HG03520 (cell line): ENCODE results near the gene ARMC2.
"Not testable (repeated sequence)": the region's sequence is repeated elsewhere in the genome, so short reads cannot be mapped to it uniquely, and the experiment has no call there.

Source experiments
- ATAC-seq: cut with Tn5 transposase; IDR thresholded peaks from one replicate; pipeline ENCODE4 v1.9.1; 2021; ENCODE audit warnings: mild to moderate bottlenecking, moderate library complexity; ENCODE audit not compliant: unreplicated experiment

Gene ARMC2, protein sequence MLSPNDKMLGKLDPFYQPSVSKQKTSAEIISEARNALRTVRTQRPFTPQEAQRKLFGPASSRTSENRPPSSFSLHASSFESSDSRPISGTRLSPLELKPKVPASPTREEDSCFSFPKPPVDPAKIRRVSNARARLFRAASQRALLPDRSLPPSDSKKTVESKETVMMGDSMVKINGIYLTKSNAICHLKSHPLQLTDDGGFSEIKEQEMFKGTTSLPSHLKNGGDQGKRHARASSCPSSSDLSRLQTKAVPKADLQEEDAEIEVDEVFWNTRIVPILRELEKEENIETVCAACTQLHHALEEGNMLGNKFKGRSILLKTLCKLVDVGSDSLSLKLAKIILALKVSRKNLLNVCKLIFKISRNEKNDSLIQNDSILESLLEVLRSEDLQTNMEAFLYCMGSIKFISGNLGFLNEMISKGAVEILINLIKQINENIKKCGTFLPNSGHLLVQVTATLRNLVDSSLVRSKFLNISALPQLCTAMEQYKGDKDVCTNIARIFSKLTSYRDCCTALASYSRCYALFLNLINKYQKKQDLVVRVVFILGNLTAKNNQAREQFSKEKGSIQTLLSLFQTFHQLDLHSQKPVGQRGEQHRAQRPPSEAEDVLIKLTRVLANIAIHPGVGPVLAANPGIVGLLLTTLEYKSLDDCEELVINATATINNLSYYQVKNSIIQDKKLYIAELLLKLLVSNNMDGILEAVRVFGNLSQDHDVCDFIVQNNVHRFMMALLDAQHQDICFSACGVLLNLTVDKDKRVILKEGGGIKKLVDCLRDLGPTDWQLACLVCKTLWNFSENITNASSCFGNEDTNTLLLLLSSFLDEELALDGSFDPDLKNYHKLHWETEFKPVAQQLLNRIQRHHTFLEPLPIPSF

DNA sequence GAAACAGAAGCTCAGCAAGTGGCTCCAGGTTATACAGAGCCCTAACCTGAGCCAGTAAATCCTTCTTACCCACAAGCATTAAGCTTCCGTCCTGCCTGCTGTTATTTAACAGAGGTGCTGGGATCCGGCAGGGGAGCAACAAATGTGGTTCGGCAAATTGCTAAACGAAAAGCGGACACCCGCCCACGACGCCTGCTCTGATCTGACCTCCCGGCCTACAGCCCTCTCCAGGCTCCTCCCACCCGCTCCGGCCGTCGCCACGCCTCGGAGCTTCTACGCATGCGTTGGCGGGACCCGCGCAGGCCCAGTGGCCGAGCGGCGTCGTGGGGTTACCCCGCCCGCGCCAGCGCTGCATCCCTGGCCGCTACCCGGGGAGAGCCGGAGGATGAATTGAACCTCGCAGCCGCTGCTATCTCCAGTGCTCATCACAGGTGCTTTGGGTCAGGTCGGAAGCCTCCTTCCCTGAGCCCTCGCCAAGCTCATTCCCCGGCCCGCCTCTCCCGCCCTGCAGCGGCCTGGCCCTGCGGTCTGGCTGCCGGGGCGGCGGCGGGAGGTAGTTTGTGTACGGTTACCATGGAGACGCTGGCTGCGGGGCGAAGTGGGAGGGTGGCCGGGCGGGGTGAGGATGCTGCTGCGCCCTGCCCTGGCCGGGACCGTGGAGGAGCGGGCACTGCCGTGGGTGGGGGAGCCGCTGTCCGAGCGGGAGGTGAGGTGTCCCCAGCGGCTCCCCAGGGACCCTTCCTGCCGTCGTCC is at the start of gene ARMC2:
TSS of gene ARMC2 (plus strand) at position 307 of the 753 bp plus-strand sequence. CDS start 5,846 bp downstream, outside the sequence.
- ATAC-seq, result peak; percentile 88

GRCh38 chr6:108798670-108799353 is 49.4 kb upstream of the ARMC2 start:
- no peak for ATAC-seq

DNA sequence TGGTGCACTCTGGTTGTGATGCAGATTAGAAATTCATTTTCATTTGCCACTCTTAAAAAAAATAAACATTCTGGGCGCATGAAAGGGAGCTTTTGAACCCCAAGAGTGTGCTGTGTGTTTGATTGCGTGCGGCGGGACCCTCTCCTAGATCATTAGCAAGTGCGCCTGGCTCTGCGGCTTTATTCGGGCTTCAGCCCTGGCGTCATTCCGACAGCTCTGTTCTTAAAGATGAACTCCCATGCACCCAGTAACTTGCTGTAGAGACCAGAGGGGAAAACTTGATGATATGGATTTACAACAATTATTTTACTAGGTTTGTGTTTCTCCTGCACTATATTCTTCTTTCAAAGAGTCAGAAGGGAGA is 48.9 kb upstream of the ARMC2 start:
- no peak for ATAC-seq

DNA sequence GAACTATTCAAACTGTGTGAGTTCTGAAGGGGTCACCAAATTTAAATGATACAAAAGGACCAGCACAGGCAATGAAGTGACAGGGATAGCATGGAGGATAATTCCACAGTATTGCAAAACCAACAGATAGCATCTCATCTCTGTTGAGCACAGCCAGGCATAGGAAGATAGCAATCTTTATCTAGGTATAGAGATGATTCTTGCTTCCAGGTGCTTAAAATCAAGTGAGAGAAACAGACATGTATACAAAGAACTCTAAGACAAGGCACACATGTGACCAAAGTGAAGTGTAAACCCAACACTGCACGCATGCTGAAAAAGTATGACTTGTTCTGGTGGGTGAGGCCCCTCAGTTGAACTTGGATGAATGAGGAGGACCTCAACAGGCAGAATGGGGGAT is 48.4 kb upstream of the ARMC2 start:
- ATAC-seq, result no peak

- no peak for ATAC-seq
Measured at GRCh38 chr6:108800427-108800864, 47.8 kb upstream of the ARMC2 start.

DNA sequence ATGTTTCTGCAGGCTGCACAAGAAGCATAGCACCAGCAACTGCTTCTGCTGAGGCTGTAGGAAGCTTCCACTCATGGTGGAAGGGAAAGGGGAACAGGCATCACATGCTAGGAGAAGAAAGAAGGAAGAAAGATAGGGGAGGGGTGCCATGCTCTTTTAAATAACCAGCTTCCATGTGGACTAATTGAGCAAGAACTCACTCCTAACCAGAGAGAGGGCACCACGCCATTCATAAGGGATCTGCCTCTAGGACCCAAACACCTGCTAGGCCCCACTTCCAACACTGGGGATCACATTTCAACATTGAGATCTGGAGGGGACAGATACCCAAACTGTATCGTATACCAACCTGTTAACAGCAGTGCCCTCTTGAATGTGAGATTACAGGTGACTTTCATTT is 46.9 kb upstream of the ARMC2 start:
- no peak for ATAC-seq

DNA sequence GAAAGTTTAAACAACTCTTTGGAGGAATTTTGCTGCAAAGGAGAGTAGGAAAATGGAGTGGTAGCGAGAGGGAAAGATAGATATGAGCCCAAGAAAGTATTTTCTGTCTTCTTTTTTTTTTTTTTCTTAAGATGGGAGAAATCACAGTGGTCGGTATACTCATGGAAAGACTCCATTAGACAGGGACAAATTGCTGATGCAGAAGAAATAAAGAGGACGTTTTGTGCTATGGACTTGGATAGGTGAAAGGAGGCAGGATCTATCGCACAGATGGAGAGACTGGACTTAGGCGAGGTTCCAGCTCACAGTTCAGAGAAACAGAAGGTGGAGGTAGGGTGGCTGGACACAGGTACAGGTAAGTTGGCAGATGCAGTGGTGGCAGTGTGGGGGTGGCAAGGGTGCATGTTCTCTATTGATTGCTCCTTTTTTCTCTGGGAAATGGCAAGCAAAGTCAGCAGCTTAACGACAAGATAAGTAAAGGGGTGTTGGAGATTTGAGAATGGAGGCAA is 44.2 kb upstream of the ARMC2 start:
- no peak for ATAC-seq

DNA sequence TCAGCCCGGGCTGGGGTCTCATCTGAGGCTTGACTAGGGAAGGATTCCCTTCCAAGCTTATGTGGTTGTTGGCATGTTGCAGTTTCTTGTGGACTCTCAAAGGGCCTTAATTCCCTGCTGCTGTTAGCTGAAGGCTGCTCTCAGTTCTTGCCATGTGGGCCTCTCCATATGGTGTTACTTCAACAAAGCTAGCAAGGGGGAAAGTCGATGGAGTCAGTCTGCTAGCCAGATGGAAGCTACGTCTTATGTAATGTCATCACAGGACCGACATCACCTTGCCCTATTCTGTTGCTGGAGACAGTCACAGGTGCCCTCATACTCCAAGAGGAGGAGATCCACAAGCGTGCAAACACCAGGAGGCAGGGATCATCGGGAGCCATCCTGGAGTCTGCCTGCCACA is 43.3 kb upstream of the ARMC2 start:
- ATAC-seq, result no peak

DNA sequence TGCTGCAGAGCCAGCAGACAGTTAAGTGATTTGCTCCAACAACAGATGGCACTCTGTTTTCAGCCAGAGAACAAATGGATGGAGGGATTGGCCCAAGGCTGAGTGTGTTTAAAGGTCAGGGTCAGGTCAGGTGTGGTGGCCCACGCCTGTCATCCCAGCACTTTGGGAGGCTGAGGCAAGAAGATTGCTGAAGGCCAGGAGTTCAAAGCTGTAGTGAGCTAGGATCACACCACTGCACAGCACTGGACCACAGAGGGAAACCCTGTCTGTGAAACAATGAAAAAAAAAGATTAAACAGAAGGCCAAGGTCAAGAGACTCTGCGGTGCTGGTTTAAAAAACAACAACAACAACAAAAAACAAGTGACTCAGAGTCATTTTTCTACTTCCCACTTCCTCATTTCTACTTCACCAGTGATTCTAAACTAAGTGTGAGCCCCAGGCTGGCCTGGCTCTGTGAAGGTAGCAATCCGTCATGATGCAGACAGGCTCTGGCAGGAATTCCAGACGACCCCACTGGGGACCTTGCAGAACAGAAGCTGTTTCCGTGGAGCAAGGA is 42.5 kb upstream of the ARMC2 start:
- ATAC-seq, result peak; percentile 77

GRCh38 chr6:108806171-108806570 is 42.1 kb upstream of the ARMC2 start:
- peak; percentile 3 for ATAC-seq

- ATAC-seq, result no peak
Measured at GRCh38 chr6:108806665-108807064, 41.6 kb upstream of the ARMC2 start.

GRCh38 chr6:108807928-108808327 is 40.3 kb upstream of the ARMC2 start:
- no peak for ATAC-seq

DNA sequence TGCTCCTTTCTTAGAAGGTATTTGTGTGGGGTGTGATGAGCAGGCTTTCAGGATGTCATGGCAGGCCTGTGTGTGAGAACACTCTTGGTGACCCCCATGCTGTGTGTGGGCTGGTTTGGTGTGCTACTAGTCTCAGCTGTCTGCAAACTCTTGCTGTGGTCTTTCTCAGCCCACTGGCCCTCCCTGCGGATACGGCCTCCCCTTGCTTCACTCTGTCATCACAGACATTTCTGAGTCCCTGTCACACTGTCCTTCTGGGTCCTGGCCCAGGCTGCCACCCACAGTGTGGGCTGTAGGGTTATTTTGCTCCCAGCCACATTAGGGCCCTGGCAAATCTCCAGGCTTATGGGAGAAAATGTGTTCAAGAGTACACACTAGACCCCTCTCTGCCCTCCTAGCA is 39.0 kb upstream of the ARMC2 start:
- no peak for ATAC-seq

DNA sequence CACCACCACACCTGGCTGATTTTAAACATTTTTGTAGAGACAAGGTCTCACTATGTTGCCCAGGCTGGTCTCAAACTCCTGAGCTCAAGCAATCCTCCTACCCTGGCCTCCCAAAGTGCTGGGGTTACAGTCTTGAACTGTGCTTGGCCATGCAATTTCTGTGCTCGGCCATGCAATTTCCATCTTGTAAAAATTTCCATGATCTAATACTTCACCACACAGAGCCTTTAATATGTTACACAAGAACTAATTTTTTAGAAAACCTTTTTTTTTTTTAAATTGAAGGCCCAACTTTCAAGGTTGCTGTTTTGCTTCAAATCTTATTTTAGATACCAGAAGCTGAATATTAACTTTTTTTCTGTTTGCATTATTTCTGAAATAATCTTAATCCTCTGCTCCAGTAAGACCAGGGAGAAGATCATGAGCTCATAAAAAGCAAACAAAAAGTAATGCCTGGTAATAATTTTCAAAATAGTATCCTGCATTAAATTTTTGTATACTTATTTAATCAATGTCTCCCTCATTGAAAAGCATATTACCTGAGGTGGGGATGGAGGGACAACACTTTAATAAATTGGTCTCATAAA is 38.1 kb upstream of the ARMC2 start:
- ATAC-seq, result no peak

DNA sequence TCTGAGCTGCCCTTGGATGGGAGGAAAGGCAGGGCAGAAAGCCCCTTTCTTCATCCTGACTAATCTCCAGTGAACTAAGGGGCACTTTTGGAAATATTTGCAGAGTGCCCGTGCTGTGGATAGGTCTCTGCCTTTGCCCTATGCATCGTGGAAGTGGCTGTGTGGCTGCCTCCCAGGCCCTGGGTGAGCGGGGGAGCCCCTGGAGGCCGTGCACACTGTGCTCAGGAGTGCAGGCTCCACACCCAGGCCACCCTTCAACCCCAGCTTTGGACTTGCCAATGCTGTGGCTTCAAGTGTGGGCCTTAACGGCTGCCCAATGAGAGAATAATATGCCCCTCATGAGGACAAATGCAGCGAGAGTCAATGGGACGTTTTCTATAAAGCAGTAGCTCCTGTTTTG is 36.7 kb upstream of the ARMC2 start:
- no peak for ATAC-seq

DNA sequence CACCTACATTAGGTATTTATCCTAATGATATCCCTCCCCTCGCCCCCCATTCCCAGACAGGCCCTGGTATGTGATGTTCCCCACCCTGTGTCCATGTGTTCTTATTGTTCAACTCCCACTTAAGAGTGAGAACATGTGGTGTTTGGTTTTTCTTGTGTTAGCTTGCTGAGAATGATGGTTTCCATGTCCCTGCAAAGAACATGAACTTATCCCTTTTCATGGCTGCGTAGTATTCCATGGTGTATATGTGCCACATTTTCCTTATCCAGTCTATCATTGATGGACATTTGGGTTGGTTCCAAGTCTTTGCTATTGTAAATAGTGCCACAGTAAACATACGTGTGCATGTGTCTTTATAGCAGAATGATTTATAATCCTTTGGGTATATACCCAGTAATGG is 35.0 kb upstream of the ARMC2 start:
- ATAC-seq, result not testable (repeated sequence)

- not testable (repeated sequence) for ATAC-seq
Measured at GRCh38 chr6:108817276-108817675, 30.9 kb upstream of the ARMC2 start.

DNA sequence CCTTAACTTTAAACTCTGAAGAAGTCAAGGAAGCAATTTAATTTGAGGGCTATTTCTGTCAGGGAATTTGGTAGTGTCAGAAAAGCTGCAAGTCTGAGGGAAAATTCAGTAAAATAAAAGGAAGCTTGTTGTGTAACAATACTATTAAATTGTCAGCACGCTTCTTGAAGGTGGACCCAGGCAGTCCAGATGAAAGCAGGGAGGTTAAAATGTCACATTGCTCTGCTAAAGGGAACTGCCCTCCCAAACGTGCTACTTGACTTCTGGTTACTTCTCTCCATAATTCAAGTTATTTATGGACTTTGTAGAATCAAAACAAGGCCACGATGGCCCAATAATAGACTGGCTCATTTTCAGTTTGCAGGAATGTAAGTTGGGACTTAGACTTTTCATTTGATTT is 28.2 kb upstream of the ARMC2 start:
- no peak for ATAC-seq

DNA sequence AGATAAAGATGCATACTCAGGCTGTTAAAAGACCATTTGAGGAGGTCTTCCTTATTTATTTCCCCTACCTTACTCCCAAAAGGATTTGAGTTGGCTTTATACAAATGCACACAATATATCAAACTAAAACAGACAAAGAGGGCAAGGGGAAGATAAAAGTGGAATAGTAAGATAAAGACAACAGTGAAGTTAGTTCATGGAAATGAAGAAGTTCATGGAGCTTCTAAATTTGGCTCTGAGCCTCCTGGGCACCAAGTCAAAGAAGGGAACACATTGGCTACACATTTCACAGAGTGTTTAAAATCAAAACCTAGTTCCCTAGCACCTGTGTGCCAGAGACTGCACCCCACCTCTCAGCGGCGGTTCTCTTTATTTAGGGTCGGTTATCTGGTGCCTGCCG is 25.8 kb upstream of the ARMC2 start:
- no peak for ATAC-seq

- no peak for ATAC-seq
Measured at GRCh38 chr6:108825326-108825725, 22.9 kb upstream of the ARMC2 start.
